Adrenal gland (tissue), 12 donors: ENCODE data around the gene SSU72. TPM values are rescaled to one million over a fixed set of nuclear protein-coding genes. Genes with fewer than 3 reads are reported as not detected.

Experiments
- DNase-seq, 7 donors: peaks; one replicate each; pipeline ENCODE4 v3.0.0-alpha.2; 2019 to 2020
- H3K27ac ChIP-seq, 5 donors: fragments of 200-600 bp; sonication (generic) in 4 of 5; 1 replicate in 3 of 5; 2 replicates in 2 of 5; pipeline versions ENCODE4 v1.5.1 to v1.8.0; 2016 to 2020; ENCODE audit warnings: mild to moderate bottlenecking in 1 of 5
- H3K27me3 ChIP-seq: fragments of 200-600 bp; 2 replicates; pipeline ENCODE4 v1.8.0; 2021
- H3K36me3 ChIP-seq, 2 donors: fragments of 200-600 bp; replicated peaks in 1 of 2; 1 replicate in 1 of 2; 2 replicates in 1 of 2; pipeline versions ENCODE4 v1.5.1 to v1.8.0; 2018 to 2022
- H3K4me1 ChIP-seq, 2 donors: fragments of 200-600 bp; replicated peaks in 1 of 2; 1 replicate in 1 of 2; 2 replicates in 1 of 2; pipeline versions ENCODE4 v1.5.1 to v1.8.0; 2018 to 2021
- H3K4me3 ChIP-seq, 4 donors: fragments of 200-600 bp; sonication (generic) in 3 of 4; one replicate each; pipeline ENCODE4 v1.5.1; 2016 to 2018
- H3K9me3 ChIP-seq, 3 donors: fragments of 200-600 bp; sonication (generic) in 1 of 3; replicated peaks in 1 of 3; 1 replicate in 2 of 3; 2 replicates in 1 of 3; pipeline versions ENCODE4 v1.5.1 to v1.8.0; 2016 to 2021
- POLR2A ChIP-seq, 2 donors: fragments of 450-650 bp; IDR thresholded peaks; one replicate each; pipeline ENCODE4 v1.6.1; 2017; ENCODE audit warnings: antibody characterized with exemption in 2 of 2, mild to moderate bottlenecking in 2 of 2, moderate library complexity in 1 of 2
- WGBS, 4 donors: extraction: QIAGEN DNeasy Blood & Tissue Kit in 2 of 4; methylation state at CpG; one replicate each; pipeline versions ENCODE4 v1.1.5 to v1.1.7; 2013 to 2017; 5-methylcytosine and 5-hydroxymethylcytosine counted together
- intact Hi-C, 2 donors: fragments of 100-400 bp; cut with DNase I; formaldehyde crosslinking; loops; one replicate each; pipeline versions ENCODE4 v1.14.1 to v1.15.0; 2022 to 2023
- polyA plus RNA-seq, 3 donors: library from polyadenylated mRNA; stranded (reverse); fragments of 200-250 nt in 2 of 3; fragments of 350-450 nt in 1 of 3; fragmentation: Illumina TruSeq in 1 of 3; extraction: RNeasy Lipid Tissue Mini Kit (QIAGEN cat#74804) in 1 of 3; gene quantifications; one replicate each; pipeline ENCODE4 v1.2.3, GENCODE V29; 2013 to 2014
- total RNA-seq, 9 donors: library from RNA; depleted of rRNA in 4 of 9; stranded (reverse); fragments of >200 nt in 4 of 9; fragments of 120-200 nt in 1 of 9; fragmentation: NEBNext Ultra II Directional in 1 of 9; extraction: Animal tissue kit (Norgen Biotek cat#: 25700) in 1 of 9; gene quantifications; one replicate each; pipeline versions ENCODE4 v1.1.0 to v1.2.4, GENCODE V29; 2013 to 2023
- TF ChIP-seq, protein P1 (sequence below), 6 experiments: fragments of 450-650 bp in 4 of 6; fragments of 200-600 bp in 2 of 6; sonication (generic) in 1 of 6; IDR thresholded peaks; 1 replicate in 5 of 6; 2 replicates in 1 of 6; pipeline versions ENCODE4 v1.5.1 to v1.8.0; 2016 to 2021; ENCODE audit warnings: antibody characterized with exemption in 6 of 6, mild to moderate bottlenecking in 2 of 6, moderate library complexity in 1 of 6
- donor health status: healthy with polysubstance abuse.
- donor health status: Bipolar disorder and iron deficiency.
- donor health status: DM: yes; HTN: yes; CAD: no.
- donor health status: DM: no; HTN: no; CAD: no.
- donor health status: DM: no; HTN: no; CAD: no.
- donor health status: DM: yes; HTN: yes; CAD: no.

The SSU72 gene
- total and polyA plus RNA-seq, 12 donors, result 50.1 to 219 (median 108) TPM

DNA sequence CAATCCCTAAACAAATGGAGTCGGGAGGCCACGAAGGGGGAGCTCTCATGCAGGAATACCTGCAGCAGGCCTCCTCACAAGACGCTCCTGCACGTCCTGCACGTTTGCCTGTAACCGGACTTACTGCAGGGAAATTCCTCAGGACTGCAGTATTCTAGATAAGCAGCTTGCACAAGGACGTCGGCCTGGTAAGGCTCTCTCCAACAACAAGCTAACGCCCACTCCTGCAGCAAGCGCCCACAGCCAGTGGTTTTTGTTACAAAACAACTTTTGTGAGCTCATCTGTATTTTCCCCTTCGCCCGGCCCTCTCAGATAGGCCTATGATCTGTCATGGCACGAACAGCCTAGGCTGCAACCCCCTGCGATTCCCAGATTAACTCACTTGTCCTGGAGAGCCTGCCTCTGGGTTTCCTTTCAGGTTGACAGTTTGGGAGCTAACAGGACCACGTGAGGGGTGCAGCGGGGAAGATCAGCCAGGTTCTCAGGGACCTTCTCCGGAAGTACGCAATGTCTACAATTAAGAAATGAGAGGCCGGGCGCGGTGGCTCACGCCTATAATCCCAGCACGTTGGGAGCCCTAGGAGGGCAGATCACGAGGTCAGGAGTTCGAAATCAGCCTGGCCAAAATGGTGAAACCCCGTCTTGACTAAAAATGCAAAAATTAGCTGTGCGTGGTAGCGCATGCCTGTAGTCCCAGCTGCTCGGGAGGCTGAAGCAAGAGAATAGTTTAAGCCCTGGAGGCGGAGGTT is 39.7 kb upstream of the SSU72 start:
- TF ChIP-seq POLR2A (IDR thresholded peaks at IDR 0.05), result peak in 1 of 2 donors; percentile 58
- TF ChIP-seq, protein P1, sequence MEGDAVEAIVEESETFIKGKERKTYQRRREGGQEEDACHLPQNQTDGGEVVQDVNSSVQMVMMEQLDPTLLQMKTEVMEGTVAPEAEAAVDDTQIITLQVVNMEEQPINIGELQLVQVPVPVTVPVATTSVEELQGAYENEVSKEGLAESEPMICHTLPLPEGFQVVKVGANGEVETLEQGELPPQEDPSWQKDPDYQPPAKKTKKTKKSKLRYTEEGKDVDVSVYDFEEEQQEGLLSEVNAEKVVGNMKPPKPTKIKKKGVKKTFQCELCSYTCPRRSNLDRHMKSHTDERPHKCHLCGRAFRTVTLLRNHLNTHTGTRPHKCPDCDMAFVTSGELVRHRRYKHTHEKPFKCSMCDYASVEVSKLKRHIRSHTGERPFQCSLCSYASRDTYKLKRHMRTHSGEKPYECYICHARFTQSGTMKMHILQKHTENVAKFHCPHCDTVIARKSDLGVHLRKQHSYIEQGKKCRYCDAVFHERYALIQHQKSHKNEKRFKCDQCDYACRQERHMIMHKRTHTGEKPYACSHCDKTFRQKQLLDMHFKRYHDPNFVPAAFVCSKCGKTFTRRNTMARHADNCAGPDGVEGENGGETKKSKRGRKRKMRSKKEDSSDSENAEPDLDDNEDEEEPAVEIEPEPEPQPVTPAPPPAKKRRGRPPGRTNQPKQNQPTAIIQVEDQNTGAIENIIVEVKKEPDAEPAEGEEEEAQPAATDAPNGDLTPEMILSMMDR (IDR thresholded peaks at IDR 0.05), result no peak
- Histone ChIP-seq H3K27me3 (no peaks in the 10 kb centered on the region), H3K4me3 (peak overlapping the region in 2 of 4 donors; percentile 86 to 100), H3K27ac (peak overlapping the region; percentile 99 to 100 (median 100)), H3K4me1 (peaks cover 23 to 42% of the 10 kb centered on the region in 2 donors), H3K9me3 (no peaks in the 10 kb centered on the region), H3K36me3 (peaks cover 0 to 8% of the 10 kb centered on the region in 2 donors)
- intact Hi-C loops, result no loop called here
- 9 to 20% (median 13%) methylated on average over 13 to 30 of the region's 30 CpGs for WGBS, 4 donors
- peak in 6 of 7 donors; percentile 76 to 90 (median 84) for DNase-seq

DNA sequence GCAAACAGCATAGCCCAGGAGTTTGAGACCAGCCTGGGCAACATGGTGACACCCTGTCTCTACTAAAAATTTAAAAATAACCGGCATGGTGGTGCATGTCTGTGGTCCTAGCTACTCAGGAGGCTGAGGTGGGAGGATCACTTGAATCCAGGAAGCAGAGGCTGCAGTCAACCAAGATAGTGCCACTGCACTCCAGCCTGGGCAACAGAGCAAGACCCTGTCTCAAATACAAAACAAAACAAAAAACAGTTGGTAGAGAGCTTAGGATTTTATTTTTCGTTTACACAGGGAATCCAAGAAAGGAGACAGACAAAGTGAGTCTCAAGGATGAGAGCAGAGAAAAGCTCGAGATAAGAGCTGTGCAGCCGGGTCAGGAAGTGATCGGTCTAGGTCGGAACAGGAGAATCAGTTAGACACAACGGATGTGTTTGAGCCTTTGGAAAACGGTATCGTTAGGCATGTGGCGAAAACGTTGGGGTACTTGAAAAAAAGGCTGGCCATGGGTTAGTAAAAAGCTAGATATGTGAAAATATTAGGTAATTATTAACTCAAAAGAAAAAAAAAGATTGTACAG is 38.9 kb upstream of the SSU72 start:
- Histone ChIP-seq H3K27ac (peak overlapping the region; percentile 99 to 100 (median 100)), H3K36me3 (peaks cover 0 to 8% of the 10 kb centered on the region in 2 donors), H3K4me3 (peak overlapping the region in 1 of 4 donors; percentile 100), H3K9me3 (no peaks in the 10 kb centered on the region), H3K27me3 (no peaks in the 10 kb centered on the region), H3K4me1 (peaks cover 23 to 42% of the 10 kb centered on the region in 2 donors)
- TF ChIP-seq, protein P1 (IDR thresholded peaks at IDR 0.05), result no peak
- TF ChIP-seq POLR2A (IDR thresholded peaks at IDR 0.05), result no peak
- intact Hi-C loops, result no loop called here
- WGBS, 4 donors, result 36 to 52% (median 44%) methylated on average over 11 of the region's 11 CpGs
- peak in 1 of 7 donors; percentile 9 for DNase-seq

DNA sequence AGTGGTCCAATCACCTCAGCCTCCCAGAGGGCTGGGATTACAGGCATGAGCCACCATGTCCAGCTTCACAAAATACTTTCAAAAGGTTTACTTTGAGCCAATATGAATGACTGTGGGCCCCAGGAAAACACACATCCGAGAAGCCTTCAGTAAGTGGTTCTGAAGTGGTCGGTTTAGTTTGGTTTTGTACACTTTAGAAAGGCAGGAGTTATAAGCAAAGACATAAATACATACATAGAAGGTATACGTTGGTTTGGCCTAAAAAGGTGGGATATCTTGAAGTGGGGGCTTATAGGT is 37.4 kb upstream of the SSU72 start:
- Histone ChIP-seq H3K27me3 (no peaks in the 10 kb centered on the region), H3K27ac (peak overlapping the region in 3 of 5 donors; percentile 20 to 71 (median 48)), H3K36me3 (no peaks in the 10 kb centered on the region), H3K4me3 (no peak overlapping the region), H3K9me3 (no peaks in the 10 kb centered on the region), H3K4me1 (peaks cover 23 to 37% of the 10 kb centered on the region in 2 donors)
- WGBS, 4 donors, result 87 to 93% (median 90%) methylated on average over 3 of the region's 3 CpGs
- intact Hi-C loops, result no loop called here
- no peak for TF ChIP-seq POLR2A (IDR thresholded peaks at IDR 0.05)
- TF ChIP-seq, protein P1 (IDR thresholded peaks at IDR 0.05), result no peak
- no peak for DNase-seq

DNA sequence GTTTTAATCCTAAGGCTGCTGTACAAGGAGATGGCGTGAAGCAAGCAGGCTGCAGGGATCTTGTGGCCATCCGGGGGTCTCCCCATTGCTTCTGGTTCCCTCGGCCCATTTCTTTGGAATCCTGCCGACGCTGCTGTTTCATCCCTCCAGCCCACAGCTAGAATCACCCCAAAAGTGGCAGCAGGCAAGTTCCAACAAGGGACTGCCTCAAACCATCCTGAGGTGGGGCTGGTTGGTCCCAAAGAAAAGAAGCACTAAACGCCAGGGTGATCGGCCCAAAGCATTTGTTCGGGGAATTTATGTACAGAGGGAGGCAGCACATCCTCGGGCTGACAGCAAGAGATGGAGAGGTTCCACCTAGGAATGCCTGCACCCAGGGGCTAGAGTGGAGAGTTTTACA is 36.1 kb upstream of the SSU72 start:
- 53 to 74% (median 62%) methylated on average over 4 to 9 of the region's 9 CpGs for WGBS, 4 donors
- intact Hi-C loops, result no loop called here
- Histone ChIP-seq H3K9me3 (no peaks in the 10 kb centered on the region), H3K4me3 (no peak overlapping the region), H3K4me1 (peaks cover 15 to 29% of the 10 kb centered on the region in 2 donors), H3K27ac (peak overlapping the region in 4 of 5 donors; percentile 39 to 81 (median 62)), H3K36me3 (no peaks in the 10 kb centered on the region), H3K27me3 (no peaks in the 10 kb centered on the region)
- peak in 1 of 7 donors; percentile 15 for DNase-seq
- TF ChIP-seq POLR2A (IDR thresholded peaks at IDR 0.05), result no peak
- TF ChIP-seq, protein P1 (IDR thresholded peaks at IDR 0.05), result no peak
